ENCODE results near the gene EFNA3. TPM values are rescaled to one million over a fixed set of nuclear protein-coding genes. Genes with fewer than 3 reads are reported as not detected.

Gene EFNA3
- total and polyA plus RNA-seq, 2 donors (not counting 1 experiment from before 2014, with no cell fraction given) = 0.30 to 0.33 TPM

DNA sequence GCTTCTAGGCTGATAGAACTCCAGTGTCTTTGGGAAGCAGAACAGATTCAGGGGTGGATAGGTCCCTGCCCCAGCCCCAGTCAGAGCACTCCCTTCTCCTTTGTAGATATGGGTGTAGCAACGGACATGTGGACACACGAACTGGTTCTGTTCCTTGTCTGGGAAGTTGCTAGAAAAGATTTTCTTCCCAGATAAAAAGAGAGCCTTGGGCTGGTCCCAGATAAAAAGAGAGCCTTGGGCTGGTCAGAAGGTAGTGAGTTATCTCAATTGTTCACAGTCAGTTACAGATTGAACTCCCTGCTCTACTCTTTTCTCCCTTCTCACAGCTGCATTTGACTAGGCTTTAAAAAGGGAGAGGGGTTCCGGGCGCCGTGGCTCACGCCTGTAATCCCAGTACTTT lies 41.6 kb downstream of the EFNA3 start:
- Histone ChIP-seq H3K4me2 (ENCODE audit: extremely low read depth, insufficient read depth, low read length) (no peak overlapping the region), H3K4me3 (replicated peaks in 1 of 4; ENCODE audit: control extremely low read depth in 1 of 4, insufficient read depth in 1 of 4, low read depth in 3 of 4, low read length in 4 of 4) (no peak overlapping the region), H3K4me1 (ENCODE audit: control insufficient read depth, extremely low read depth, insufficient read depth, low read length) (no peaks in the 10 kb centered on the region), H3K9me3 (ENCODE audit: control insufficient read depth, insufficient read depth, low read depth, low read length) (no peaks in the 10 kb centered on the region), H3K79me2 (ENCODE audit: control insufficient read depth, insufficient read depth, low read length) (no peaks in the 10 kb centered on the region), H2AFZ (ENCODE audit: low read length) (no peak overlapping the region), H3K27me3 (ENCODE audit: control insufficient read depth, insufficient read depth, low read length) (peaks cover 22% of the 10 kb centered on the region), H3K36me3 (ENCODE audit: control insufficient read depth, insufficient read depth, low read length) (no peaks in the 10 kb centered on the region), H3K9ac (ENCODE audit: insufficient read depth, low read length) (no peak overlapping the region), H3K27ac (ENCODE audit: insufficient read depth, low read length) (no peak overlapping the region), H4K20me1 (ENCODE audit: control insufficient read depth, extremely low read depth, insufficient read depth, low read length) (no peaks in the 10 kb centered on the region)
- TF ChIP-seq, protein P1, sequence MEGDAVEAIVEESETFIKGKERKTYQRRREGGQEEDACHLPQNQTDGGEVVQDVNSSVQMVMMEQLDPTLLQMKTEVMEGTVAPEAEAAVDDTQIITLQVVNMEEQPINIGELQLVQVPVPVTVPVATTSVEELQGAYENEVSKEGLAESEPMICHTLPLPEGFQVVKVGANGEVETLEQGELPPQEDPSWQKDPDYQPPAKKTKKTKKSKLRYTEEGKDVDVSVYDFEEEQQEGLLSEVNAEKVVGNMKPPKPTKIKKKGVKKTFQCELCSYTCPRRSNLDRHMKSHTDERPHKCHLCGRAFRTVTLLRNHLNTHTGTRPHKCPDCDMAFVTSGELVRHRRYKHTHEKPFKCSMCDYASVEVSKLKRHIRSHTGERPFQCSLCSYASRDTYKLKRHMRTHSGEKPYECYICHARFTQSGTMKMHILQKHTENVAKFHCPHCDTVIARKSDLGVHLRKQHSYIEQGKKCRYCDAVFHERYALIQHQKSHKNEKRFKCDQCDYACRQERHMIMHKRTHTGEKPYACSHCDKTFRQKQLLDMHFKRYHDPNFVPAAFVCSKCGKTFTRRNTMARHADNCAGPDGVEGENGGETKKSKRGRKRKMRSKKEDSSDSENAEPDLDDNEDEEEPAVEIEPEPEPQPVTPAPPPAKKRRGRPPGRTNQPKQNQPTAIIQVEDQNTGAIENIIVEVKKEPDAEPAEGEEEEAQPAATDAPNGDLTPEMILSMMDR (conservative IDR thresholded peaks at IDR 0.05 in 1 of 2, IDR thresholded peaks at IDR 0.05 in 1 of 2; ENCODE audit: low read depth in 1 of 2, low read length in 2 of 2) = no peak
- TF ChIP-seq EZH2 (IDR thresholded peaks at IDR 0.05; ENCODE audit: low read length, missing control alignments) = no peak
- no peak for DNase-seq (ENCODE audit: low read depth in 2 of 2)

DNA sequence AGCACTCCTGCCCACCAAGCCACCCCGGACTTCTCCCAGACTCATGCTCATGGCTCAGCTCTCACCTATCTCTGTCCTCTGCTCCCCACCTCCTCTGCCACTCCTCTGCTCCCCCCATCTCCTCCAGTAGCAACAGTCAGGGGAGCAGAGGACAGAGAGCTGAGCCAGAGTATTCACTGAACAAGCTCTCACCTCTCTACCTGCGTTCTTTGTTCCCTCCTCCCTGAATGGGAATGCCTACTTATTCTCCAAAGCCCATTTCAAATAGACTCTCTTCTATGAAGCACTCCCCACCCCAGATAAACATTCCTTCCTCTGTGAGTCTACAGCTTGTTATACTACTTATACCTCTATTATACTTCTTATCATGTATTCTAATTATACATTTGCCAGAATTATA lies 42.6 kb downstream of the EFNA3 start:
- no peaks in the 10 kb centered on the region for H3K4me1 ChIP-seq (ENCODE audit: control insufficient read depth, extremely low read depth, insufficient read depth, low read length)
- H3K9me3 ChIP-seq (ENCODE audit: control insufficient read depth, insufficient read depth, low read depth, low read length) = no peaks in the 10 kb centered on the region
- no peak overlapping the region for H3K4me2 ChIP-seq (ENCODE audit: extremely low read depth, insufficient read depth, low read length)
- H3K27ac ChIP-seq (ENCODE audit: insufficient read depth, low read length) = no peak overlapping the region
- no peak overlapping the region for H3K4me3 ChIP-seq (replicated peaks in 1 of 4; ENCODE audit: control extremely low read depth in 1 of 4, insufficient read depth in 1 of 4, low read depth in 3 of 4, low read length in 4 of 4)
- H4K20me1 ChIP-seq (ENCODE audit: control insufficient read depth, extremely low read depth, insufficient read depth, low read length) = no peaks in the 10 kb centered on the region
- H3K79me2 ChIP-seq (ENCODE audit: control insufficient read depth, insufficient read depth, low read length) = no peaks in the 10 kb centered on the region
- H2AFZ ChIP-seq (ENCODE audit: low read length) = no peak overlapping the region
- H3K36me3 ChIP-seq (ENCODE audit: control insufficient read depth, insufficient read depth, low read length) = no peaks in the 10 kb centered on the region
- H3K27me3 ChIP-seq (ENCODE audit: control insufficient read depth, insufficient read depth, low read length) = peaks cover 29% of the 10 kb centered on the region
- H3K9ac ChIP-seq (ENCODE audit: insufficient read depth, low read length) = no peak overlapping the region
- no peak for DNase-seq (ENCODE audit: low read depth in 2 of 2)
- TF ChIP-seq EZH2 (IDR thresholded peaks at IDR 0.05; ENCODE audit: low read length, missing control alignments) = no peak
- TF ChIP-seq, protein P1 (conservative IDR thresholded peaks at IDR 0.05 in 1 of 2, IDR thresholded peaks at IDR 0.05 in 1 of 2; ENCODE audit: low read depth in 1 of 2, low read length in 2 of 2) = no peak

DNA sequence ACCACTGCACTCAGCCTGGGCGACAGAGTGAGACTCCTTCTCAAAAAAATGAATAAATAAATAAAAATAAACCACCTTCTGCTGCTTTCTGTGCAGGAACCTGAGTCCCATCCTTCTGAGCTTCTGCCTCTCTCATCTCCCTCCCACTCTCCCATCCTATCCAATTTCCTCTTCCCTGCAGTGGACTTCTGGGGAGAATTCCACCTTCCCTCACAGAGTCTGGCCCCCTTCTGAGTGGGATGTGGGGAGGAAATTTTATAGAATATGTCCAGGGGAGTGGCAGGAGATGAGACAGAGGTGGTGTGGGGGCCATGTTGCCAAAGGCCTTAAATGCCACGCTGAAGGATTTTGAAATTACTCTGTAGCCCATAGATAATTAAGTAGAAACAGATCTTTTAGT lies 43.7 kb downstream of the EFNA3 start:
- no peaks in the 10 kb centered on the region for H4K20me1 ChIP-seq (ENCODE audit: control insufficient read depth, extremely low read depth, insufficient read depth, low read length)
- H3K36me3 ChIP-seq (ENCODE audit: control insufficient read depth, insufficient read depth, low read length) = no peaks in the 10 kb centered on the region
- no peaks in the 10 kb centered on the region for H3K79me2 ChIP-seq (ENCODE audit: control insufficient read depth, insufficient read depth, low read length)
- no peak overlapping the region for H3K27ac ChIP-seq (ENCODE audit: insufficient read depth, low read length)
- H3K4me3 ChIP-seq (replicated peaks in 1 of 4; ENCODE audit: control extremely low read depth in 1 of 4, insufficient read depth in 1 of 4, low read depth in 3 of 4, low read length in 4 of 4) = no peak overlapping the region
- no peaks in the 10 kb centered on the region for H3K9me3 ChIP-seq (ENCODE audit: control insufficient read depth, insufficient read depth, low read depth, low read length)
- H3K4me2 ChIP-seq (ENCODE audit: extremely low read depth, insufficient read depth, low read length) = no peak overlapping the region
- H3K4me1 ChIP-seq (ENCODE audit: control insufficient read depth, extremely low read depth, insufficient read depth, low read length) = peaks cover under 1% of the 10 kb centered on the region
- TF ChIP-seq, protein P1 (conservative IDR thresholded peaks at IDR 0.05 in 1 of 2, IDR thresholded peaks at IDR 0.05 in 1 of 2; ENCODE audit: low read depth in 1 of 2, low read length in 2 of 2) = no peak
- TF ChIP-seq EZH2 (IDR thresholded peaks at IDR 0.05; ENCODE audit: low read length, missing control alignments) = no peak
- H3K9ac ChIP-seq (ENCODE audit: insufficient read depth, low read length) = no peak overlapping the region
- DNase-seq (ENCODE audit: low read depth in 2 of 2) = no peak
- H2AFZ ChIP-seq (ENCODE audit: low read length) = no peak overlapping the region
- peaks cover 38% of the 10 kb centered on the region for H3K27me3 ChIP-seq (ENCODE audit: control insufficient read depth, insufficient read depth, low read length)
